ENCODE measurements around the gene PHLPP2. TPM values are rescaled to one million over a fixed set of nuclear protein-coding genes. Genes with fewer than 3 reads are reported as not detected.
"Not testable (repeated sequence)": the region's sequence is repeated elsewhere in the genome, so short reads cannot be mapped to it uniquely, and the experiment has no call there.

The PHLPP2 gene
- total RNA-seq, 3 donors from 2014 or later (not counting 1 experiment from before 2014, with no cell fraction given): 6.4 to 9.8 (median 9.2) TPM

DNA sequence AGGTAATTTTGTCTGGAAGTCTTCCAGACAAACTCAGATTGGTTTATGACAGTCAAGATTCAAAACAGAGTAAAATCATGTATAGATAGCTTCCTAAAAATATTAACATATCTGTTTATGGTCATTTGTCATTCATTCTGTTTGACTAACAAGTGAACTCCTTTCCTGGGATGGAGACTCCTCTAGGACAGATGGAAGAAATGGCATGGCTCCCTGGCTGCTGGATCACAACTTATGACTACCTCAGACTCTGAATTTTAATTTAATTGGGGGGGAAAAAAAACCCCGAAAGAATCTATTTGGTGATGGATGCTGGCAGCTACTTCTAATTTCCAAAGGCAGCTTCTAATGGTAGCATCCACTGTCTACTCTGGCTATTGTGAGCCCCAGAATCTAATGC is 34.6 kb downstream of the PHLPP2 start:
- Histone ChIP-seq H3K4me1 (ENCODE audit: control insufficient read depth, insufficient read depth, low read length) (no peaks in the 10 kb centered on the region), H3K4me3 (ENCODE audit: low read length) (no peak overlapping the region), H3K9me3 (ENCODE audit: control insufficient read depth, insufficient read depth, low read length) (no peaks in the 10 kb centered on the region), H3K27me3 (ENCODE audit: control insufficient read depth, insufficient read depth, low read length) (no peaks in the 10 kb centered on the region), H3K36me3 (ENCODE audit: control insufficient read depth, insufficient read depth, low read length) (peaks cover 11% of the 10 kb centered on the region), H3K27ac (ENCODE audit: low read length) (no peak overlapping the region)
- DNase-seq: no peak
- no peaks in the 10 kb centered on the region for H3K27me3 Mint-ChIP-seq (ENCODE audit: low read depth in 2 of 2)
- no peak for ATAC-seq
- H3K4me1 Mint-ChIP-seq: peaks cover 0 to 5% of the 10 kb centered on the region in 2 donors
- TF ChIP-seq, protein P1, sequence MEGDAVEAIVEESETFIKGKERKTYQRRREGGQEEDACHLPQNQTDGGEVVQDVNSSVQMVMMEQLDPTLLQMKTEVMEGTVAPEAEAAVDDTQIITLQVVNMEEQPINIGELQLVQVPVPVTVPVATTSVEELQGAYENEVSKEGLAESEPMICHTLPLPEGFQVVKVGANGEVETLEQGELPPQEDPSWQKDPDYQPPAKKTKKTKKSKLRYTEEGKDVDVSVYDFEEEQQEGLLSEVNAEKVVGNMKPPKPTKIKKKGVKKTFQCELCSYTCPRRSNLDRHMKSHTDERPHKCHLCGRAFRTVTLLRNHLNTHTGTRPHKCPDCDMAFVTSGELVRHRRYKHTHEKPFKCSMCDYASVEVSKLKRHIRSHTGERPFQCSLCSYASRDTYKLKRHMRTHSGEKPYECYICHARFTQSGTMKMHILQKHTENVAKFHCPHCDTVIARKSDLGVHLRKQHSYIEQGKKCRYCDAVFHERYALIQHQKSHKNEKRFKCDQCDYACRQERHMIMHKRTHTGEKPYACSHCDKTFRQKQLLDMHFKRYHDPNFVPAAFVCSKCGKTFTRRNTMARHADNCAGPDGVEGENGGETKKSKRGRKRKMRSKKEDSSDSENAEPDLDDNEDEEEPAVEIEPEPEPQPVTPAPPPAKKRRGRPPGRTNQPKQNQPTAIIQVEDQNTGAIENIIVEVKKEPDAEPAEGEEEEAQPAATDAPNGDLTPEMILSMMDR (IDR thresholded peaks at IDR 0.05): no peak
- H3K9me3 Mint-ChIP-seq: no peaks in the 10 kb centered on the region
- H3K36me3 Mint-ChIP-seq: peaks cover 19% of the 10 kb centered on the region
- H3K27ac Mint-ChIP-seq: no peak overlapping the region
- no peak overlapping the region for H3K4me3 Mint-ChIP-seq
- no CpG with 5 or more reads among the region's 1 CpG for WGBS (ENCODE audit: insufficient coverage)
- intact Hi-C loops (cut with micrococcal nuclease): no loop called here

DNA sequence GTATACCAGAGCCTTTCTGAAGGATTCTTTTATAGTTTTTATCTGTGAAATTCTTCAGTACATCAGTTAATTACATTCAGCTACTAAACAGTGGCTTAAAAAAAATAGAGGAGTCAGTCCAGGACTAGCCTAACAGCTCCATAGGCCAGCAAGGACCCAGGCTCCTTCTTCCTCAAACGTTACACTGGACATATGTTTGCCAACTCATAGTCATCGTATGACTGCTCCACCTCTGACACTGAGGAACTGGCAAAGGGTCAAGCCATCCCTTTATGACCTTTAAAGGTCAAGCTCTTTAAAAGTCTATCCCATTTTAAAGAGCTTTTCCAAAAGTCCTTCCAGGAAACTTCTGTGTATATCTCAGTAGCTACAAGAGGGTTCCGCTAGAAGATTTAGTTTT is 36.6 kb downstream of the PHLPP2 start:
- no peaks in the 10 kb centered on the region for H3K9me3 Mint-ChIP-seq
- TF ChIP-seq, protein P1 (IDR thresholded peaks at IDR 0.05): no peak
- peak overlapping the region in 1 of 2 donors; percentile 27 for H3K27ac Mint-ChIP-seq
- no peaks in the 10 kb centered on the region for H3K27me3 ChIP-seq (ENCODE audit: control insufficient read depth, insufficient read depth, low read length)
- H3K4me3 ChIP-seq (ENCODE audit: low read length): no peak overlapping the region
- intact Hi-C loops (cut with micrococcal nuclease): no loop called here
- WGBS (ENCODE audit: insufficient coverage): 89% methylated on average over 3 of the region's 3 CpGs
- peaks cover 19% of the 10 kb centered on the region for H3K36me3 Mint-ChIP-seq
- ATAC-seq (no peak), DNase-seq (no peak)
- no peaks in the 10 kb centered on the region for H3K9me3 ChIP-seq (ENCODE audit: control insufficient read depth, insufficient read depth, low read length)
- H3K4me1 ChIP-seq (ENCODE audit: control insufficient read depth, insufficient read depth, low read length): no peaks in the 10 kb centered on the region
- H3K36me3 ChIP-seq (ENCODE audit: control insufficient read depth, insufficient read depth, low read length): peaks cover 11% of the 10 kb centered on the region
- no peaks in the 10 kb centered on the region for H3K27me3 Mint-ChIP-seq (ENCODE audit: low read depth in 2 of 2)
- no peak overlapping the region for H3K27ac ChIP-seq (ENCODE audit: low read length)
- H3K4me3 Mint-ChIP-seq: no peak overlapping the region
- H3K4me1 Mint-ChIP-seq: no peaks in the 10 kb centered on the region

- DNase-seq; intact Hi-C loops (cut with micrococcal nuclease); H3K4me1 Mint-ChIP-seq; H3K9me3 Mint-ChIP-seq; H3K27me3 Mint-ChIP-seq (ENCODE audit: low read depth in 2 of 2); H3K4me1 ChIP-seq (ENCODE audit: control insufficient read depth, insufficient read depth, low read length); H3K9me3 ChIP-seq (ENCODE audit: control insufficient read depth, insufficient read depth, low read length); H3K27ac ChIP-seq (ENCODE audit: low read length); H3K27me3 ChIP-seq (ENCODE audit: control insufficient read depth, insufficient read depth, low read length); H3K4me3 ChIP-seq (ENCODE audit: low read length); H3K27ac Mint-ChIP-seq; H3K4me3 Mint-ChIP-seq; ATAC-seq: not testable (repeated sequence)
- 96% methylated on average over 10 of the region's 12 CpGs for WGBS (ENCODE audit: insufficient coverage)
- H3K36me3 Mint-ChIP-seq: peaks cover 19% of the 10 kb centered on the region
- peaks cover 16% of the 10 kb centered on the region for H3K36me3 ChIP-seq (ENCODE audit: control insufficient read depth, insufficient read depth, low read length)
Observed at GRCh38 chr16:71684280-71684679, 40.2 kb downstream of the PHLPP2 start.

DNA sequence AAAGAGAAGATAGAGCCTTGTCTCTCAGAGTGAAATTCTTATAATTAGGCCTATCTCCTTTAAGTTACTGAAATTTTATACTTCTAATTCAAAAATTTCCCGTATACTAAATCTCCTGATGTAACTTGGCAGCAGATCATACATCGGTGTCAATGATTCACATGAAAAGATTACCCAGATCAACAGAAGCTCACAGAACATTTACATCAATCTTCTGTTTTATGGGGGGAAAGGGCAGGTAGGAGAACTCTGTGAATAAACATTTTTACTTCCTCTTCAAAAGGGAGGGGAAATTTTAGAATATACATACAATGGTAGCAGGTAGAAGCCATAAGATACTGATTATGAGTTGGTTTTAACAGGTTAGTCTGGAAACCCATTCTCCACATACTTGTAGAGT is 43.1 kb downstream of the PHLPP2 start:
- DNase-seq: no peak
- H3K27ac Mint-ChIP-seq: no peak overlapping the region
- 100% methylated on average over 1 of the region's 2 CpGs for WGBS (ENCODE audit: insufficient coverage)
- H3K4me3 Mint-ChIP-seq: no peak overlapping the region
- TF ChIP-seq, protein P1 (IDR thresholded peaks at IDR 0.05): no peak
- Histone ChIP-seq H3K4me3 (ENCODE audit: low read length) (no peak overlapping the region), H3K9me3 (ENCODE audit: control insufficient read depth, insufficient read depth, low read length) (no peaks in the 10 kb centered on the region), H3K4me1 (ENCODE audit: control insufficient read depth, insufficient read depth, low read length) (no peaks in the 10 kb centered on the region), H3K36me3 (ENCODE audit: control insufficient read depth, insufficient read depth, low read length) (peaks cover 20% of the 10 kb centered on the region), H3K27me3 (ENCODE audit: control insufficient read depth, insufficient read depth, low read length) (no peaks in the 10 kb centered on the region), H3K27ac (ENCODE audit: low read length) (no peak overlapping the region)
- ATAC-seq: no peak
- H3K36me3 Mint-ChIP-seq: no peaks in the 10 kb centered on the region
- no peaks in the 10 kb centered on the region for H3K27me3 Mint-ChIP-seq (ENCODE audit: low read depth in 2 of 2)
- intact Hi-C loops (cut with micrococcal nuclease): no loop called here
- no peaks in the 10 kb centered on the region for H3K4me1 Mint-ChIP-seq
- no peaks in the 10 kb centered on the region for H3K9me3 Mint-ChIP-seq

Data from natural killer cell (primary cell).